ENCODE data around the gene MTX2.

DNA sequence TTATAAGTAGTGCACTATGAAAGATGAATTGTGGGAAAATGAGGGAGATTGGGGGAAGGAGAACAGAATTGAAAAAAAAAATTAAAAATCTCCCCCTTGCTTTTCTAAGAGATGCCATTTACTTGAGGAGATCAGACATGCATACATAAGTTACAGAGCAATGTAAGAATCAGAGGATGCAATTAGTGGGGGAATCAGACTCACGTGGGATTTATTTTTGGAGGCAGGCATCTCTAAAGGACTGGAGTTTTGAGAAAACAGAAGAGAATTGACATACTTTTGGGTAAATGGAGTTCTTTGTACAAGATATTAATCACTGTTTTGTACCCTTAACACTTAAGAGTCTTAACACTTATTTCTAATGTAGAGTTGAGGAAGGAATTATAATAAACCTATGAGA lies 52.7 kb downstream of the MTX2 start:
- TF ChIP-seq, protein P1, sequence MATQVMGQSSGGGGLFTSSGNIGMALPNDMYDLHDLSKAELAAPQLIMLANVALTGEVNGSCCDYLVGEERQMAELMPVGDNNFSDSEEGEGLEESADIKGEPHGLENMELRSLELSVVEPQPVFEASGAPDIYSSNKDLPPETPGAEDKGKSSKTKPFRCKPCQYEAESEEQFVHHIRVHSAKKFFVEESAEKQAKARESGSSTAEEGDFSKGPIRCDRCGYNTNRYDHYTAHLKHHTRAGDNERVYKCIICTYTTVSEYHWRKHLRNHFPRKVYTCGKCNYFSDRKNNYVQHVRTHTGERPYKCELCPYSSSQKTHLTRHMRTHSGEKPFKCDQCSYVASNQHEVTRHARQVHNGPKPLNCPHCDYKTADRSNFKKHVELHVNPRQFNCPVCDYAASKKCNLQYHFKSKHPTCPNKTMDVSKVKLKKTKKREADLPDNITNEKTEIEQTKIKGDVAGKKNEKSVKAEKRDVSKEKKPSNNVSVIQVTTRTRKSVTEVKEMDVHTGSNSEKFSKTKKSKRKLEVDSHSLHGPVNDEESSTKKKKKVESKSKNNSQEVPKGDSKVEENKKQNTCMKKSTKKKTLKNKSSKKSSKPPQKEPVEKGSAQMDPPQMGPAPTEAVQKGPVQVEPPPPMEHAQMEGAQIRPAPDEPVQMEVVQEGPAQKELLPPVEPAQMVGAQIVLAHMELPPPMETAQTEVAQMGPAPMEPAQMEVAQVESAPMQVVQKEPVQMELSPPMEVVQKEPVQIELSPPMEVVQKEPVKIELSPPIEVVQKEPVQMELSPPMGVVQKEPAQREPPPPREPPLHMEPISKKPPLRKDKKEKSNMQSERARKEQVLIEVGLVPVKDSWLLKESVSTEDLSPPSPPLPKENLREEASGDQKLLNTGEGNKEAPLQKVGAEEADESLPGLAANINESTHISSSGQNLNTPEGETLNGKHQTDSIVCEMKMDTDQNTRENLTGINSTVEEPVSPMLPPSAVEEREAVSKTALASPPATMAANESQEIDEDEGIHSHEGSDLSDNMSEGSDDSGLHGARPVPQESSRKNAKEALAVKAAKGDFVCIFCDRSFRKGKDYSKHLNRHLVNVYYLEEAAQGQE (IDR thresholded peaks at IDR 0.05; ENCODE audit: low read depth): no peak
- TF ChIP-seq EGR1 (IDR thresholded peaks at IDR 0.05) (no peak), TCF12 (IDR thresholded peaks at IDR 0.05; ENCODE audit: low read depth) (no peak), EP300 (IDR thresholded peaks at IDR 0.05; ENCODE audit: borderline replicate concordance) (no peak), FOXM1 (IDR thresholded peaks at IDR 0.05; ENCODE audit: borderline replicate concordance, low read depth) (no peak), MAX (IDR thresholded peaks at IDR 0.05) (no peak), CEBPB (IDR thresholded peaks at IDR 0.05) (no peak), YY1 (IDR thresholded peaks at IDR 0.05; ENCODE audit: low read depth) (no peak), RAD21 (IDR thresholded peaks at IDR 0.05; ENCODE audit: low read depth) (no peak), TAF1 (IDR thresholded peaks at IDR 0.05; ENCODE audit: low read depth) (no peak), CREB1 (IDR thresholded peaks at IDR 0.05; ENCODE audit: low read depth) (no peak), NFIC (IDR thresholded peaks at IDR 0.05) (no peak), ZBTB7A (IDR thresholded peaks at IDR 0.05; ENCODE audit: low read depth) (no peak)
